Measurements from ENCODE around the gene IL17RA. TPM values are rescaled to one million over a fixed set of nuclear protein-coding genes. Genes with fewer than 3 reads are reported as not detected.
A peak's percentile ranks its signal among the peaks of the same experiment; 100 is the strongest.

IL17RA gene
- total RNA-seq, 1 experiment from 2014 or later, result 18.0 TPM

DNA sequence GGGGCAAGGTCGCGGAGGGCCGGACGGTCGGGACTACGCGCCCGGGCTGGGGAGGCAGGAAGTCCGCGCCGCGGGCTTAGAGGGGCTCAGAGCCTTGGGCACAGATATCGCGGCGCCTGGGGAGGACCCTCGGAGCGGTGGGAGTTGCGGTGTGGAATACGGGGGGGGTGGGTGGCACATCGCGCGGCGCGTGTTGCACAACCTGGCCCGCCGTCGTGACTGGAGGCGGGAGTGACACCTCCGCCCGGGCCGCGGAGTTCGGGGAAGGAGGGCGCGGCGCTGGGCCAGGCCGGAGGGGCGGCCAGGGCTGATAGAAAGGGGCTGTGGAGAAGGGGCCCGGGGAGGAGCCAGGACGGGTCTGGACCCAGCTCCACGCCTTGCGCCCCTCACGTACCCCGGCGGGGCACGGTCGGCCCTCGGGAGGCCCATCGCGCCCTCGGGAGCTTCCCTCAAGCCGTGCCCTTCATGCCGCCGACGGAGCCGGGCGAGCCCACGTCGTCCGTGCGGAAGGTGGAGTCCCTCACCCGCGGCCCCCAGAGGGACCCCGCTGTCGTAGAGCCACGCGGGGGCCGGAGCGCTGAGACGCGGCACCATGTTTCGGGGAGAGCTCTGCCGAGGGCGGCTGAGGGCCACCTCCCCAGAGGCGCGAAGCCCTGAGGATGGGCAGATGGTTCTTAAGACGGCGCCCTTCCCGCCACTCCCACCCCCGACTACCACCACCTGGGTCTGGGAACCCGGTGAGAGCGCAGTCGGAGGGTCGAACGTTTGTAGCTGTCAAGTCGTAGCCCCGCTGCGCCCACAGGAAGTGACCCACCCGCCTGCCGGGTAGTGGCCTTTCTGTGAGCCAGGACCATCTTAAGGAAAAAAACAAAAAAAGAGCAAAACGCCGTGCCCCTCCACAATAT is 729 bp downstream of the IL17RA start:
- H3K9me3 Mint-ChIP-seq (ENCODE audit: low read depth, unreplicated experiment), result no peaks in the 10 kb centered on the region
- TF ChIP-seq, protein P1, sequence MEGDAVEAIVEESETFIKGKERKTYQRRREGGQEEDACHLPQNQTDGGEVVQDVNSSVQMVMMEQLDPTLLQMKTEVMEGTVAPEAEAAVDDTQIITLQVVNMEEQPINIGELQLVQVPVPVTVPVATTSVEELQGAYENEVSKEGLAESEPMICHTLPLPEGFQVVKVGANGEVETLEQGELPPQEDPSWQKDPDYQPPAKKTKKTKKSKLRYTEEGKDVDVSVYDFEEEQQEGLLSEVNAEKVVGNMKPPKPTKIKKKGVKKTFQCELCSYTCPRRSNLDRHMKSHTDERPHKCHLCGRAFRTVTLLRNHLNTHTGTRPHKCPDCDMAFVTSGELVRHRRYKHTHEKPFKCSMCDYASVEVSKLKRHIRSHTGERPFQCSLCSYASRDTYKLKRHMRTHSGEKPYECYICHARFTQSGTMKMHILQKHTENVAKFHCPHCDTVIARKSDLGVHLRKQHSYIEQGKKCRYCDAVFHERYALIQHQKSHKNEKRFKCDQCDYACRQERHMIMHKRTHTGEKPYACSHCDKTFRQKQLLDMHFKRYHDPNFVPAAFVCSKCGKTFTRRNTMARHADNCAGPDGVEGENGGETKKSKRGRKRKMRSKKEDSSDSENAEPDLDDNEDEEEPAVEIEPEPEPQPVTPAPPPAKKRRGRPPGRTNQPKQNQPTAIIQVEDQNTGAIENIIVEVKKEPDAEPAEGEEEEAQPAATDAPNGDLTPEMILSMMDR (IDR thresholded peaks at IDR 0.05; ENCODE audit: unreplicated experiment), result no peak
- BruUV-seq (replicated peaks), result no TSS peak
- peak; percentile 24 for DNase-seq
- H3K27me3 Mint-ChIP-seq (ENCODE audit: unreplicated experiment), result no peaks in the 10 kb centered on the region
- peaks cover 13% of the 10 kb centered on the region for H3K4me1 Mint-ChIP-seq (ENCODE audit: low read depth, unreplicated experiment)
- no peak overlapping the region for H3K27ac Mint-ChIP-seq (ENCODE audit: unreplicated experiment)
- CTCF ChIA-PET, result no interaction called here
- intact Hi-C loops (cut with micrococcal nuclease; ENCODE audit: unreplicated experiment), result no loop called here
- peak overlapping the region; percentile 89 for H3K4me3 Mint-ChIP-seq (ENCODE audit: low read depth, unreplicated experiment)
- peaks cover 23% of the 10 kb centered on the region for H3K36me3 Mint-ChIP-seq (ENCODE audit: insufficient read depth, unreplicated experiment)

DNA sequence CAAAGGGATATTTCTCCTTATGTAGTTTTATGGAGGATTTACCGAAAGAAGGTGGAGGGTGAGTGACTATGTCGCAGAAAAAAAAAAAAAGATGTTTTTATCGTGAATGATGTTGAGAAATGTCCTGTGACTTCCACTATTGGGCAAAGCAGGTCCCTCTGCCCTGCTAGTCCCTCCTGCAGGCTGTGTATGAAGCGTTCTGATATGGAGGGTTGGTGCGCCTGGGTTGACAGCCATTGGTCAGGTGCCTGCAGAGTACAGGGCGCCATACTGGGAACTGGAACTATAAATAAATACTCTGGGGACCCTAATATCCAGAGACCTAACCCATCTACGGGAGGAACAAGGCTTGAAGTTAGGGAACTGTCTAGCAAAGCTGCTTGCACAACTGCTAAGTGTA is 1.5 kb downstream of the IL17RA start:
- H3K36me3 Mint-ChIP-seq (ENCODE audit: insufficient read depth, unreplicated experiment), result peaks cover 23% of the 10 kb centered on the region
- TF ChIP-seq, protein P1 (IDR thresholded peaks at IDR 0.05; ENCODE audit: unreplicated experiment), result no peak
- H3K4me1 Mint-ChIP-seq (ENCODE audit: low read depth, unreplicated experiment), result peaks cover 13% of the 10 kb centered on the region
- intact Hi-C loops (cut with micrococcal nuclease; ENCODE audit: unreplicated experiment), result no loop called here
- CTCF ChIA-PET, result no interaction called here
- H3K9me3 Mint-ChIP-seq (ENCODE audit: low read depth, unreplicated experiment), result no peaks in the 10 kb centered on the region
- TSS peak; percentile 26 for BruUV-seq (replicated peaks)
- DNase-seq, result no peak
- H3K27ac Mint-ChIP-seq (ENCODE audit: unreplicated experiment), result no peak overlapping the region
- H3K4me3 Mint-ChIP-seq (ENCODE audit: low read depth, unreplicated experiment), result peak overlapping the region; percentile 89
- no peaks in the 10 kb centered on the region for H3K27me3 Mint-ChIP-seq (ENCODE audit: unreplicated experiment)

DNA sequence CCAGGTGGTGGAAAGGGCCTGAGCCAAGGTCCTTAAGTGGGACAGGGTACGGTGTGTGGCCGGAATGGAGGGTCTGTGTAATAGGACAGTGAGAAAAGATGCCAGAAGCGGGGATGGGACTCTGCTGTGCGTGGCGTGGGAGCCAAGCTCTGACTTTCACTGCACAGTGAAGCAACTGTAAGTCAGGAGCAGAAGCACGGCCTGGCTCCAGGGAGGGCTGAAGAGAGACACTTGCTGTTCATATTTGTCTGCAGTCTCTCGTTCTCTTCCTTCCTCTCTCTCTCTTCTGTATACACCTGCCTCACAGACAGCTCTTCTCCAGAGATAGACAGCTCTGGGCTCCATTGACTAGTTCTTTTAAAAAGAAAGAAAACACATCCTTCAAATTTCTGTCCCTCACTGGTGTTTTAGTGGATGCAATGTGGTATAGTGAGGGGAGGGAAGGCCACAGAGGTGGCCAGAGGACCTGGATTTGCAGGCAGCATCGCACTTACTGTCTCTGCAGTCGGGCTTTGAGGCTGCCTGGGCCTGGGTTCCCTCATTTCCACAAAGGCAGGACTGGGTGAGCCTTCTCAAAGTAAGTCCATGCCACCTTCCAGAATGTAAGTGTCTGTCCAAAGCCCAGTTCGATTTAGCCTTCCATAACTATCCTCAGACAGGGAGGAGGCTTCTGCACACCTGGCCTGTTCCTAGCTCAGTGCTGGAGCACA is 2.1 kb downstream of the IL17RA start:
- Mint-ChIP-seq H3K36me3 (ENCODE audit: insufficient read depth, unreplicated experiment) (peaks cover 23% of the 10 kb centered on the region), H3K27me3 (ENCODE audit: unreplicated experiment) (no peaks in the 10 kb centered on the region), H3K9me3 (ENCODE audit: low read depth, unreplicated experiment) (no peaks in the 10 kb centered on the region), H3K27ac (ENCODE audit: unreplicated experiment) (no peak overlapping the region), H3K4me1 (ENCODE audit: low read depth, unreplicated experiment) (peaks cover 13% of the 10 kb centered on the region), H3K4me3 (ENCODE audit: low read depth, unreplicated experiment) (no peak overlapping the region)
- intact Hi-C loops (cut with micrococcal nuclease; ENCODE audit: unreplicated experiment), result no loop called here
- CTCF ChIA-PET, result no interaction called here
- TF ChIP-seq, protein P1 (IDR thresholded peaks at IDR 0.05; ENCODE audit: unreplicated experiment), result no peak
- no TSS peak for BruUV-seq (replicated peaks)
- no peak for DNase-seq

DNA sequence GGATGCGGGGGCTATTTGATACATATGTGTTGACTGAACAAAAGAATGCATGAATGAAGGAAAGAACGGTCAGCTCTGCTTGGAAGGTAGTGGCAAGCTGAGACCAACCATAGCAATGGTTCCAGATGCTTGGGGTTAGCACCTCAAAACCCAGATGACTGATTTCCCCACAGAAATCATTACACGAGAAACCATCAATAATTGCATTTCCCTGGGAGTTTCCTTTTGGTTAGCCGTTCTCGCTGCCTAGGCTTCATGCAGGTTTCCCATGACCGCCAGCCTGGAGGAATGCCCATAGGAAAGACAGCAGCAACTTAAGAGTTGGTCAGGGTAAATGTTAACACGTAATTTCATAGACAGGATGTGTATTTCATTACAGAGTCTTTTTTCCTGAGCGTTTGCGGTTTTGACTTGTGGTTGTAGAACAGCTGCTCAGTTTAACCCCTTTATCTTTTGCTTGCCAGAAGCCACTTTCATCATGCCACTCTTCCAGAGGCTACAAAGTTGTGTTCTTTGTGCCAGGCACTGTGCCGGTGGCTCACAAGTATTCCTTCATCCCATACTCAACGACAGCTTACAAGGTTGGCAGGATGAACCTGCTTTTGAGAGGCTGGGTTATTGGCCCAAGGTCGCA is 2.8 kb downstream of the IL17RA start:
- no peaks in the 10 kb centered on the region for H3K9me3 Mint-ChIP-seq (ENCODE audit: low read depth, unreplicated experiment)
- no peak for DNase-seq
- H3K36me3 Mint-ChIP-seq (ENCODE audit: insufficient read depth, unreplicated experiment), result peaks cover 23% of the 10 kb centered on the region
- CTCF ChIA-PET, result no interaction called here
- no peak overlapping the region for H3K4me3 Mint-ChIP-seq (ENCODE audit: low read depth, unreplicated experiment)
- H3K4me1 Mint-ChIP-seq (ENCODE audit: low read depth, unreplicated experiment), result peaks cover 13% of the 10 kb centered on the region
- BruUV-seq (replicated peaks), result no TSS peak
- TF ChIP-seq, protein P1 (IDR thresholded peaks at IDR 0.05; ENCODE audit: unreplicated experiment), result no peak
- intact Hi-C loops (cut with micrococcal nuclease; ENCODE audit: unreplicated experiment), result no loop called here
- H3K27ac Mint-ChIP-seq (ENCODE audit: unreplicated experiment), result no peak overlapping the region
- H3K27me3 Mint-ChIP-seq (ENCODE audit: unreplicated experiment), result no peaks in the 10 kb centered on the region
